ENCODE results near the gene ATP2C1. TPM values are rescaled to one million over a fixed set of nuclear protein-coding genes. Genes with fewer than 3 reads are reported as not detected.

Gene ATP2C1
- total RNA-seq, 1 donor from 2014 or later, result 128 TPM

- Histone ChIP-seq H3K27me3 (ENCODE audit: low read depth) (no peaks in the 10 kb centered on the region), H3K4me1 (no peaks in the 10 kb centered on the region), H3K27ac (no peak overlapping the region), H3K4me3 (no peak overlapping the region), H3K9me3 (no peaks in the 10 kb centered on the region), H3K36me3 (peaks cover 70% of the 10 kb centered on the region)
- intact Hi-C loops (cut with DNase I), result no loop called here
- ATAC-seq, result no peak
- TF ChIP-seq CTCF (IDR thresholded peaks at IDR 0.05), result no peak
- DNase-seq, result no peak
Observed at GRCh38 chr3:130941793-130942192, 47.9 kb downstream of the ATP2C1 start.

- Histone ChIP-seq H3K9me3 (no peaks in the 10 kb centered on the region), H3K4me1 (no peaks in the 10 kb centered on the region), H3K27me3 (ENCODE audit: low read depth) (no peaks in the 10 kb centered on the region), H3K36me3 (peaks cover 82% of the 10 kb centered on the region), H3K27ac (no peak overlapping the region), H3K4me3 (no peak overlapping the region)
- ATAC-seq, result no peak
- TF ChIP-seq CTCF (IDR thresholded peaks at IDR 0.05), result no peak
- intact Hi-C loops (cut with DNase I), result no loop called here
- no peak for DNase-seq
Observed at GRCh38 chr3:130946882-130947281, 53.0 kb downstream of the ATP2C1 start.

GRCh38 chr3:130948001-130948773 lies 54.3 kb downstream of the ATP2C1 start:
- intact Hi-C loops (cut with DNase I), result no loop called here
- peaks cover 71% of the 10 kb centered on the region for H3K36me3 ChIP-seq
- H3K4me1 ChIP-seq, result no peaks in the 10 kb centered on the region

GRCh38 chr3:130948929-130949328 lies 55.0 kb downstream of the ATP2C1 start:
- H3K9me3 ChIP-seq, result no peaks in the 10 kb centered on the region
- DNase-seq, result no peak
- H3K27ac ChIP-seq, result no peak overlapping the region
- H3K36me3 ChIP-seq, result peaks cover 71% of the 10 kb centered on the region
- no peaks in the 10 kb centered on the region for H3K4me1 ChIP-seq
- no peaks in the 10 kb centered on the region for H3K27me3 ChIP-seq (ENCODE audit: low read depth)
- no peak for TF ChIP-seq CTCF (IDR thresholded peaks at IDR 0.05)
- H3K4me3 ChIP-seq, result no peak overlapping the region
- no peak for ATAC-seq
- intact Hi-C loops (cut with DNase I), result no loop called here

More at GRCh38 chr3:130948001-130948773, 54.3 kb downstream of the ATP2C1 start:
- no peak overlapping the region for H3K27ac ChIP-seq
- no peak for ATAC-seq
- no peak for TF ChIP-seq CTCF (IDR thresholded peaks at IDR 0.05)
- no peak overlapping the region for H3K4me3 ChIP-seq
- H3K27me3 ChIP-seq (ENCODE audit: low read depth), result no peaks in the 10 kb centered on the region
- H3K9me3 ChIP-seq, result no peaks in the 10 kb centered on the region
- DNase-seq, result no peak

GRCh38 chr3:130950124-130950523 lies 56.2 kb downstream of the ATP2C1 start:
- DNase-seq (no peak), ATAC-seq (no peak)
- TF ChIP-seq CTCF (IDR thresholded peaks at IDR 0.05), result no peak
- Histone ChIP-seq H3K36me3 (peaks cover 71% of the 10 kb centered on the region), H3K27ac (no peak overlapping the region), H3K27me3 (ENCODE audit: low read depth) (no peaks in the 10 kb centered on the region), H3K9me3 (no peaks in the 10 kb centered on the region), H3K4me3 (no peak overlapping the region), H3K4me1 (no peaks in the 10 kb centered on the region)
- intact Hi-C loops (cut with DNase I), result no loop called here
